Activated naive CD8-positive, alpha-beta T cell treated with anti-CD3 and anti-CD28 coated beads, Interleukin-2, amount 50 U/mL, for 16 hours (primary cell): ENCODE measurements around the gene ZNF829.

ENCODE experiments used
- DNase-seq: peaks from one replicate; pipeline ENCODE4 v3.0.0-alpha.2; 2020; ENCODE audit warnings: low read depth, low spot score

Gene ZNF829

DNA sequence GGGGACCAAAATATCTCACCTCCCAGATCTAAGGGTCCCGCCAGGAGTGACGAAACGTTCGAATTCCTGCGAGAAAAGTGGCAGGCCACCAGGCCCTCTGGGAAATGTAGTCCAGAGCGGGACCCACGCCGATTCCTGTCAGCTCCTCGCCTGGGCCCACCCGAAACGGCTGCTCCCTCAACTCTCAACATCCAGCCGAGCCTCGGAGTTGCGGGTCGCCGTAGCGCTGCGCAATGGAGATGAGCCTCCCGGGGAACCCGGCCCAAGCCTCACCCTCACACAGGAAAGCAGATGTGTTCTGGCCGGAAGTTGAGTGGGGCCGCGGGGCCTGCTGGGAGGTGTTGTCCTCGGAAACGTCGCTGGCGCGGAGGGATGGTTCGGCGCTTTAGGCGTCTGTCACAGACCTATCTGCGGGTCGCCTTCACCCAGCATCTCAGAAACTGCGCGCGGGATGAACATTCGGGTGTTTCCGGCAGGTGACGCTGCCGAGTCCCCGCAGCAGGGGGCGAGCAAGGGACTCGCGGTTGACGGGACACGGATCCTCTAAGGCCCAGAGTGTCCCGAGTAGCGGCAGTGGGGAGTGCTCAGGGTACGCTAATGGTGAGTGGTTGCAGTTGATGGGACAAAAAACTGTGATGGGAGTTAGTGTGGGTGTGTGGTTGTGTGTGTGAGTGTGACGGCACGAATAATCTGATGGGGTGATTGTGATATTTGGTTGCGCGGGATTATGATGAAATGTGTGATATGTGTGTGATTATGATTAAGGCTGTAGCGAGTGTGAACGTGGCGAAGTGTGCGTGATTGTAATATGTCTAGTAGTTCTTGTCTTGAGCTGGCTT lies at the start of gene ZNF829, which contains the start of gene ZNF568:
Gene ZNF829 (minus strand): TSS at position 300 of the 839 bp plus-strand sequence. CDS start 1,124 bp downstream, outside the sequence.
Gene ZNF568 (plus strand): TSS at position 341 of the 839 bp plus-strand sequence. CDS start 6,439 bp downstream, outside the sequence.
- DNase-seq = peak; percentile 78

DNA sequence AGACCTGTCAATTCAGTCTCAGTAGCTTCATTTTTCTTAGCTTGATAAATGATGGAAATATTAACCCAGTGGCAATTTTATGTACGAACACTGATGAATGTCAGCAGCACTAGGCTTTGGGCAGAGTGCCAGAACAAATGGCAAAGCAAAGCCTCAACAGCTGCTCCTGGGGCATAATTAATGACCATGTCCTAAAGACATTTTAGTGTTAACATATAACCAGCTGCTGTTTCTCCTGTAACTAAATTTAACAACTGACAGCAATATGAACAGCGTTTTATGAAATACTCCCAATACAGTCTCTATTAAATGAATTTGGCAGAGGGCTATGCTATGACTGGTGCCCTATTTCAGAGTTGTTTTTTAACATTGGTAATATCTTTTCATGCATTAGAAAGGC lies 47.2 kb upstream of the ZNF829 start:
- DNase-seq = no peak

DNA sequence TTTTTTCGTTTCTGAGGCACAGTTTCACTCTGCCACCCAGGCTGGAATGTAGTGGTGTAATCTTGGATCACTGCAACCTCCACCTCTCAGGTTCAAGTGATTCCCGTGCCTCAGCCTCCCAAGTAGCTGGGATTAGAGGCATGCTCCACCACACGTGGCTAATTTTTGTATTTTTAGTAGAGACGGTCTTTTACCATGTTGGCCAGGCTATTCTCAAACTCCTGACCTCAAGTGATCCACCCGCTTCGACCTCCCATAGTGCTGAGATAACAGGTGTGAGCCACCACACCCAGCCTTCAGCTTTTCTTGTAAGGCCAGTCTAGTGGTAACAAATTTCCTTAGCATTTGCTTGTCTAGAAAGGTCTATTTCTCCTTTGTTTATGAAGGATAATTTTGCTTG lies 46.3 kb upstream of the ZNF829 start:
- DNase-seq = no peak

DNA sequence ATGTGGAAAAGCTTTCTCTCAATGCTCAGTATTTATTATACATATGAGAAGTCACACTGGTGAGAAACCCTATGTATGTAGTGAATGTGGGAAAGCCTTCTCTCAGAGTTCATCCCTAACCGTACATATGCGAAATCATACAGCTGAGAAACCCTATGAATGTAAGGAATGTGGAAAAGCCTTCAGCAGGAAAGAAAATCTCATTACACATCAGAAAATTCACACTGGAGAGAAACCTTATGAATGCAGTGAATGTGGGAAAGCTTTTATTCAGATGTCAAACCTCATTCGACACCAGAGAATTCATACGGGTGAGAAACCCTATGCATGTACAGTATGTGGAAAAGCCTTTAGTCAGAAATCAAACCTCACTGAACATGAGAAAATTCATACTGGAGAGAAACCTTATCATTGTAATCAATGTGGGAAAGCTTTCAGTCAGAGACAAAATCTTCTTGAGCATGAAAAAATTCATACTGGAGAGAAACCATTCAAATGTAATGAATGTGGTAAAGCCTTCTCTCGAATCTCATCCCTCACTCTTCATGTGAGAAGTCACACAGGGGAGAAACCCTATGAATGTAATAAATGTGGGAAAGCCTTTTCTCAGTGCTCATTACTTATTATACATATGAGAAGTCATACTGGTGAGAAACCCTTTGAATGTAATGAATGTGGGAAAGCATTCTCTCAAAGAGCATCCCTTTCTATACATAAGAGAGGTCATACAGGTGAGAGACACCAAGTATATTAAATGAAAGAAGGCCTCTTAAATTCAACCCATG lies 34.4 kb upstream of the ZNF829 start:
- DNase-seq = no peak

DNA sequence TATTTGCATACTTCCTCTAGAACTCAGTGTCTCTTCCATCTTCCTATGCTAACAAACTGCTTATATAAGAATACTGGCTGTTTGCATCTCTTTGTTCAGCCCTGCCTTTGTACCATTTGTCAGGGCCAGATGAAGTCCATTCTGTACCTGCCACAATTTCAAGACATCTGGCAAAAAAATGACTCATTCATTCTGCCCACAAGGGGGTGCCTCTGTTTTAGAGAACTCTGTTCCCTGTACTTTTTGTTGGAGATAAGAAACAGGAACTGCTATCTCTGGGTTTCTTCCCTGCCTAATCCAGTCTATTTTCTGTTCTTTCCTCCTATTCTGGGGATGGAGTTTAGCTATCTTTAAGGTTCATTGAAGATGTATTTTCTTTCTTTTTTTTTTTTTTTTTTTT lies 23.1 kb upstream of the ZNF829 start:
- DNase-seq = no peak

DNA sequence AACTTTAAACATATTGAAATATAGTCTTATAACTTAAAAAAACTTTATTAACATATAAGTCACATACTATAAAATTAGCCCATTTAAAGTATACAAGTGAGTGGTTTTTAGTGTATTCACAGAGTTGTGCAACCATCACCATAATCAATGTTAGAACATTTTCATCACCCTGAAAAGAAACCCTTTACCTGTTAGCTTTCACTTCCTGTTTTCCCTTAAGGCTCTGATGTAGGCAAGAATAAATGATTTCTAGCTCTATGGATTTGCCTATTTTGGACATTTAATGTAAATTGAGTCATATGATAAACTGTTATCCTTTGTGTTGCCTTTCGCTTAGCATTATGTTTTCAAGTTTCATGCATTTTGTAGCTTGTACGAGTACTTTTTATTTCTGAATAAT lies 15.6 kb upstream of the ZNF829 start:
- DNase-seq = no peak

DNA sequence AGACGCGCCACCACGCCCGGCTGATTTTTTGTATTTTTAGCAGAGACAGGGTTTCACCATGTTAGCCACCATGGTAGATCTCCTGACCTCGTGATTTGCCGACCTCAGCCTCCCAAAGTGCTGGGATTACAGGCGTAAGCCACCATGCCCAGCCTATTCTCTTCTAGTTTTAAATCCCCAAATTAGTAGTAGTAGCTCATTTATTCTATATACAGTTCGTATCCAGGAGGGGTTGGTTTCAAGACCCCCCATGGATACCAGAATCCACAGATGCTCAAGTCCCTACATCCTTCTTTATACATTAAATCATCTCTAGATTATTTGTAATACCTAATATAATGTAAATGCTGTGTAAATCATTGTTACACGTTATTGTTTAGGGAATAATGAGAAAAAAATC lies 2.0 kb upstream of the ZNF829 start:
- no peak for DNase-seq

DNA sequence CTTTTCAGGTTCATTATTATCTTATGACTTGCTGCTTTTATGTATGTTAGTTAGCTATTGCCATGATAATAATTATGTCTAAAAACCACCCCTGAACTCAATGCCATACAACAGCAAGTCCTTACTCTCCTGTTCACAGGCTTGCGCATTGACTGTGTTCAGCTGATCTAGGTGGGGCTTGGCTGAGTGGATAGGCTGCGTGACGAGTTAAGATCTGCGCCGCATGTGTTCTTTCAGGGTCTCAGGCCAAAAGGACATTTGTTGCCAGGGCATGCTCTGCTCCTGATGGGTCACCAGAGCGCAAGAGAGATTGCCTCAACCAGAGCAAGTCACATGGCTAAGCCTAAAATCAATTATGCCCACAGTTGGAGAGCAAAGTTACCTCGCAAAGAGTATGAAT lies 900 bp upstream of the ZNF829 start:
- no peak for DNase-seq

DNA sequence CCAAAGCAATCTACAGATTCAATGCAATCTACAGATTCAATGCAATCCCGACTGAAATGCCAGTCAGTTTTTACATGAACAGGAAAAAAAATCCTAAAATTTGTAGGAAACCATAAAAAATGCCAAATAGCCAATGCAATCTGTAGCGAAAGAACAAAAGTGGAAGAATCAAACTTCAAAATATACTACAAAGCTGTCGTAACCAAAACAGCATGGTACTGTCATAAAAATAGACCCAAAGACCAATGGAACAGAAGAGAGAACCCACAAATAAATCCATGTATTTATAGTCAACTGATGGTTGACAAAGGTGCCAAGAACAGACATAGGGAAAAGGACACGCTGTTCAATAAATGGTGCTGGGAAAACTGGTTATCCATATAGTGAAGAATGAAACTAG lies 17.7 kb downstream of the ZNF829 start:
- no peak for DNase-seq

DNA sequence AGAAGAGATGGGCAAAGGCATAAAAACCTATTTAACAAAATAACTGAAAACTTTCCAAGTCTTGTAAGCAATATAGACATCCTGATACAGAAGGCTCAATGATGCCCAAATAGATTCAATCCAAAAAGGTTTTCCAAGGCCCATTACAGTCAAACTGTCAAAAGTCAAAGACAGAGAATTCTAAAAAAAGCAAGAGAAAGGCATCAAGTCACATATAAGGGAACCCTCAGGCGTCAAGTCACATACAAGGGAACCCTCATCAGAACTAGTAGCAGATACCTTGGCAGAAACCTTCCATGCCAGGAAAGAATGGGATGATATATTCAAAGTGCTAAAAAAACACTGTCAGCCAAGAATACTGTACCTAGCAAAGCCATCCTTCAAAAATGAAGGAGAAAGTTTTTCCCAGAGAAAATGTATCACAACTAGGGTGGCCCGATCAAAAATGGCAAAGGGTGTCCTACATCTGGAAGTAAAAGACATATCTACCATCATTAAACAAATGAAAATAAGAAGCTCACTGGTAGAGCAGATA lies 21.2 kb downstream of the ZNF829 start:
- no peak for DNase-seq

DNA sequence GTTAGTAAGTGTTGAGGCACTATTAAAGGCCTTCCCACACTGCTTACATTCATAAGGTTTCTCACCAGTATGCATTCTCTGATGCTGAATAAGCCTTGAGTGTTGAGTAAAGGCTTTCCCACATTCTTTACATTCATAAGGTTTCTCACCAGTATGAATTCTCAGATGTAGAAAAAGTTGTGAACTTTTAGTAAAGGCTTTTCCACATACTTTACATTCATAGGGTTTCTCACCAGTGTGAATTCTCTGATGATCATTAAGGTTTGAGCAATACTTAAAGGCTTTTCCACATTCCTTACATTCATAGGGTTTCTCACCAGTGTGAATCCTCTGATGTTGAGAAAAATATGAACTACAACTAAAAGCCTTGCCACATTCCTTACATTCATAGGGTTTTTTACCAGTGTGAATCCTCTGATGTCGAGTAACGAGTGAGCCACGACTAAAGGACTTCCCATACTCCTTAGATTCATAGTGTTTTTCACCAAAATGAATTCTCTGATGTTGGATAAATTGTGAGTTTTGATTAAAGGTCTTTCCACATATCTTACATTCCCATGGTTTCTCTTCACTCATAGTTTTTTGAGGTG lies 24.2 kb downstream of the ZNF829 start:
- no peak for DNase-seq

DNA sequence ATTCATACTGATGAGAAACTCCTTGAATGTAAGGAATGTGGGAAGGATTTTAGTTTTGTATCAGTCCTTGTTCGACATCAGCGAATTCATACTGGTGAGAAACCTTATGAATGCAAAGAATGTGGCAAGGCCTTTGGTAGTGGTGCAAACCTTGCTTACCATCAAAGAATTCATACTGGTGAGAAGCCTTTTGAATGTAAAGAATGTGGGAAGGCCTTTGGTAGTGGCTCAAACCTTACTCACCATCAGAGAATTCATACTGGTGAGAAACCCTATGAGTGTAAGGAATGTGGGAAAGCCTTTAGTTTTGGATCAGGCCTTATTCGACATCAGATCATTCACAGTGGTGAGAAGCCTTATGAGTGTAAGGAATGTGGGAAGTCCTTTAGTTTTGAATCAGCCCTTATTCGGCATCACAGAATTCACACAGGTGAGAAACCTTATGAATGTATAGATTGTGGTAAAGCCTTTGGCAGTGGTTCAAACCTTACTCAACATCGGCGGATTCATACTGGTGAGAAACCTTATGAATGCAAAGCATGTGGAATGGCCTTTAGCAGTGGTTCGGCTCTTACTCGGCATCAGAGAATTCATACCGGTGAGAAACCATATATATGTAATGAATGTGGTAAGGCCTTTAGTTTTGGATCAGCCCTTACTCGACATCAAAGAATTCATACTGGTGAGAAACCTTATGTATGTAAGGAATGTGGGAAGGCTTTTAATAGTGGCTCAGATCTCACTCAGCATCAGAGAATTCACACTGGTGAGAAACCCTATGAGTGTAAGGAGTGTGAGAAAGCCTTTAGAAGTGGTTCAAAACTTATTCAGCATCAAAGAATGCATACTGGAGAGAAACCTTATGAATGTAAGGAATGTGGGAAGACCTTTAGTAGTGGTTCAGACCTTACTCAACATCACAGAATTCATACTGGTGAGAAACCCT lies 38.8 kb downstream of the ZNF829 start:
- no peak for DNase-seq

DNA sequence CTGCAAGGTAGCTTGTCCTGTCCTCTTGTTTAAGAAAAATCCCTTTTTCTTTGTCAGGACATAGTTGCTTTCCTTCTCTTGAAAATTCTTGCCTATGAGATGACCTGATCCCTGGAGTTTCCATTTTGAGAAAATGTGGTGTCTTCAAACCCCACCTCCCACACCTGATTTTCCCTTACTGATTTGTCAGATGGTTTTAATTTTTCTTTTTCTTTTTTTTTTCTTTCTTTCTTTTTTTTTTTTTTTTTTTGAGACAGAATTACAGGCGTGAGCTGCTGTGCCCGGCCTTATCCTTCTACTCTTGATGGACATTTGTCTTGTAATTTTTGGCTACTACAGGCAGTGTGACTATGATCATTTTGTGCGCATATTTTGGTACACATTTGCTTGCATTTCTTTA lies 64.2 kb downstream of the ZNF829 start:
- DNase-seq = no peak

DNA sequence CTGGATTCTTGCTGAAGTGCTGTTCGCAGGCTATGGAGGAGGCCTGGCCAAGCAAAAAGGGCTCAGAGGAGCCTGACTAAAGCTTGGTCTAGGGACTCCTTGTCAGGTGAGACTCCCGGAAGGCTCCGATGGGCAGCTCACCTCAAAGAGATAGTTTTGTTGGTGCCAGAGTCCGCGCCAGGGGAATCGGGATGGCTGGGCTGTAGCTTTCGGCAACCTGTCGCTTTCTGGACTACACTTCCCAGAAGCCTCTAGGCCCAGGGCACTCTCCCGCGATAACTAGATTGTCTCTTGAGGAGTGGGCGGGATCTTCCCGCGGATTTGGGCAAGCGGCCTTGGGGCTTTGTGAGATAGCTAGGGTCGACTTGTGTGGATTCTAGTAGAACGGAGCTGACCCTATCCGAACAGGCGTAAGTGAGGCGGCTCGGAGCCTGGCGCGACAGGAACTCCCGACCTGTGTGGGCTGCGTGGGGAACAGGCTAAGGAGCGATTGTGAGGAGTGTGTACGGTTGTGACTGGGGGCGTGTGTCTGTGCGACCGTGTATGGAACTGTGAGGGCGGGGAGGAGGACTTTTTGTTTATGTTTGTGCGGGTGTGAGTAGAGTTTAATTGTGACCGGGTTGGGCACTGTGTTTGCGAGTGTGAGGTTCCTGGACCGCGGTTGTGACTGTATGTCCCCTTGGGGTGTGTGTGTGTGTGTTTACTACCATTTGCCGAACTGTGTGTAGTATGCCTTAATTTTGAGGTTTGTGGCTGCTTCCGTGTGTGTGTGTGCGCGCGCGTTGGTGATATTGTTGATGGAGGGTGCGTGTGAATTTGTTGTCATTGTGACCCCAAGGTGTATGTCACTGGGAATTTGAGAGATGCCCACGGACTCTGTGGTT lies 65.3 kb downstream of the ZNF829 start, which contains the start of gene ZNF345:
Gene ZNF345 (plus strand): TSS at position 318 of the 884 bp plus-strand sequence. CDS start 25,955 bp downstream, outside the sequence.
- DNase-seq = peak; percentile 62

DNA sequence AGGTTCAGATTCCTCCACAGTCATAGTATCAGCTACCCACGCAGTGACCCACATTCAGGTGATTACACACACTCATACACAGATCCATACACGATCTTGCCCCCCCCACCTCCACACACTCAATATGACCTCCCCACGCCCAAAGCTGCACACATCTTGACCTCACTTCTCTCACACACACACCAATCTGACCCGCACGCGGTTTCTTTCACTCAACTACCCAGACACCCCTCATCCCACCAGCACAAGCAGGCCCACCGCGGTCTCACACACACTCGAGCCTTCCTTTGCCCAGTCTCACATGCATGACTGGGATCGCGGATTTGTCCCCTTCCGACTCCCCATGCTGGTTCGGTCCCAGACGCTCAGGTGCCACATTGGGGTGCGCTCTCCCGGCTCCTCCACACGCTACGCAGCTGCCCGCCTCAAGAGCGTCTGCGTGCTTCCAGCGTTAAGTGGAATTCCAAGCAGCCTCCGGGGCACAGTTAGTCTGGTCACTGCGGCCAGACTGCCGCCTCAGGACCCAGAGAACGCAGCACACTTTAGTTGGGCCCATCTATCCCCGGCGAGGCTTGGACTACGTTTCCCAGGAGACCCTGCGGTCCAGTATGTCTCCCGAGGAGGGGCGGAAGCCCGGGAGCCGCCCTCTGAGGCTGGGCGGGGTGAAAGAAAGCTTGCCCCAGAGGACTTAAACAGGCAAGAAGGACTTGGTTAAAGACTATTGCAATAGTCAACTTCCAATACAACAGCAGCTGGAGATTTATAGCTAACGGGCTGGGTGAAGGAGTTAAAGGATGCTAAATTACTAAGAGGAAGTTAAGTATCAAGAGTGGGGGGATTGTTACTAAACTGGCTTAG lies 66.2 kb downstream of the ZNF829 start:
- DNase-seq = peak; percentile 69

DNA sequence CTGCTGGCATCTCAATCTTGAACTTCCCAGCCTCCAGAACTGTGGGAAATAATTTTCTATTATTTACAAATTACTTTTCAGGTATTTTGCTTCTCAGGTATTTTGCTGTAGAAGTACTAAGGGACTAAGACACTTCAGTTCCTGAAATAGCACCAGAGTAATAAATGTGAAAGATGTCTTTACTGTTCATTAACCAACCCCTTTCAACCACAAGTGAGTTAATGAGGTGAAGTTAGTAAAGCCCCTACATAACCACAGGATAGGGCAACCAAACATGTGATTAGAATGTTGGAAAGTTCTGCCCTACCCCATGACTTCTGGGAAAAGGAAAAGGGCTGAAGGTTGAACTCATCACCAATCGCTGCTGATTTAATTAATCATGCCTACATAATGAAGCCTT lies 68.1 kb downstream of the ZNF829 start:
- no peak for DNase-seq

DNA sequence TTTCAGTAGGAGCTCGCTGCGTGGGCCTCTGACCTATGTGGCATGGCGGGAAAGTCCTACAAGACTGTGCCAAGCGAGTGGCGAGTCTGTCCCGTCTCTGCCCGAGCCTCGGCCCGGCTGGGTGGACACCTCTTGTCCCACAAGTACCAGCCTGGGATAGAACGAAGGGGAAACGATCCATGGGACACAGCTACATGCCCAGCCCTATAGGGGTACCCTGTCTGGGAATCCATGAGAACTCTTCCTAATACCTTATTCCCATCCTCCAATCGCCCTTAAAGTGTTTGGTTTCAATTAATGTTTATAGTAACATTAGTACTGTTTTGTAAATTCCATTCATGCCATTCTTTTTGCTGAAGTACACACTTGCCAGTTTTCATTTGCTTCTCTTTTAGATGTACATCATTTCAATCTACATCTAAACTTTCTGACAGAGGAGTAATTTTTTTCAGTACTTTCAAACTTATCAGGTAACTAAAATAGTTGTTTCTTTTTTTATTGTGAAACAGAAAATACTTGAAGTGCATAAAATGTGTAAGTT lies 77.2 kb downstream of the ZNF829 start:
- no peak for DNase-seq
